Measurements from ENCODE around the gene ERVW-1.

Gene ERVW-1

GRCh38 chr7:92432299-92432946 is 45.3 kb downstream of the ERVW-1 start:
- no peak overlapping the region for H3K4me3 ChIP-seq (IDR thresholded peaks at IDR 0.05; ENCODE audit: insufficient read depth, low read depth, low read length)
- H3K4me2 ChIP-seq = no peak overlapping the region
- H3K79me2 ChIP-seq (ENCODE audit: insufficient read depth, low read depth) = no peaks in the 10 kb centered on the region
- TF ChIP-seq, protein P1, sequence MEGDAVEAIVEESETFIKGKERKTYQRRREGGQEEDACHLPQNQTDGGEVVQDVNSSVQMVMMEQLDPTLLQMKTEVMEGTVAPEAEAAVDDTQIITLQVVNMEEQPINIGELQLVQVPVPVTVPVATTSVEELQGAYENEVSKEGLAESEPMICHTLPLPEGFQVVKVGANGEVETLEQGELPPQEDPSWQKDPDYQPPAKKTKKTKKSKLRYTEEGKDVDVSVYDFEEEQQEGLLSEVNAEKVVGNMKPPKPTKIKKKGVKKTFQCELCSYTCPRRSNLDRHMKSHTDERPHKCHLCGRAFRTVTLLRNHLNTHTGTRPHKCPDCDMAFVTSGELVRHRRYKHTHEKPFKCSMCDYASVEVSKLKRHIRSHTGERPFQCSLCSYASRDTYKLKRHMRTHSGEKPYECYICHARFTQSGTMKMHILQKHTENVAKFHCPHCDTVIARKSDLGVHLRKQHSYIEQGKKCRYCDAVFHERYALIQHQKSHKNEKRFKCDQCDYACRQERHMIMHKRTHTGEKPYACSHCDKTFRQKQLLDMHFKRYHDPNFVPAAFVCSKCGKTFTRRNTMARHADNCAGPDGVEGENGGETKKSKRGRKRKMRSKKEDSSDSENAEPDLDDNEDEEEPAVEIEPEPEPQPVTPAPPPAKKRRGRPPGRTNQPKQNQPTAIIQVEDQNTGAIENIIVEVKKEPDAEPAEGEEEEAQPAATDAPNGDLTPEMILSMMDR (conservative IDR thresholded peaks at IDR 0.05; ENCODE audit: low read depth, low read length) = no peak
- no peak overlapping the region for H3K9ac ChIP-seq
- H2AFZ ChIP-seq (ENCODE audit: low read depth) = no peak overlapping the region
- no peaks in the 10 kb centered on the region for H3K27me3 ChIP-seq (ENCODE audit: insufficient read depth, low read depth)
- H3K36me3 ChIP-seq (ENCODE audit: insufficient read depth) = no peaks in the 10 kb centered on the region
- no peaks in the 10 kb centered on the region for H4K20me1 ChIP-seq (ENCODE audit: insufficient read depth)
- H3K27ac ChIP-seq = no peak overlapping the region
- H3K4me1 ChIP-seq (ENCODE audit: low read depth, poor library complexity, severe bottlenecking) = no peaks in the 10 kb centered on the region

DNA sequence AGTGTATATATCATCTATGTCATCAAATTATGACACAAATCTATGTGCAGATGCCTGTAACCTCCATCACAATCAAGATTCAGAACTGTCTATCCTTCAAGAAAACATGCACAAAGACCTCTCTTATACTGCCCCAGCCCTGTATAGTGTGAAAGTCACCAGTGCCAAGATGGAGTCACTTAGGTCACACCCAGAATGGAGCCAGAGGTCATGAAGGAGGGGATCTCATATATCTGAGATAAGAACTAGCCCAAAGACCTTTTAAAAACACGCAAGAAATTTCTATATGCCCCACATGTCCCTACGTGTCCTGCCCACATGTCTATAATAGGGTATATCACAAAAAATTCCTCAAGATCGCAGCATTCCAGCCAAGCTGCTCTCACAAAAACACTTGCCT is 50.6 kb downstream of the ERVW-1 start:
- Histone ChIP-seq H4K20me1 (ENCODE audit: insufficient read depth) (no peaks in the 10 kb centered on the region), H3K4me3 (IDR thresholded peaks at IDR 0.05; ENCODE audit: insufficient read depth, low read depth, low read length) (no peak overlapping the region), H3K79me2 (ENCODE audit: insufficient read depth, low read depth) (no peaks in the 10 kb centered on the region), H3K4me1 (ENCODE audit: low read depth, poor library complexity, severe bottlenecking) (peaks cover 10% of the 10 kb centered on the region), H2AFZ (ENCODE audit: low read depth) (no peak overlapping the region), H3K27me3 (ENCODE audit: insufficient read depth, low read depth) (no peaks in the 10 kb centered on the region), H3K27ac (no peak overlapping the region), H3K9ac (no peak overlapping the region), H3K4me2 (no peak overlapping the region), H3K36me3 (ENCODE audit: insufficient read depth) (no peaks in the 10 kb centered on the region)
- TF ChIP-seq, protein P1 (conservative IDR thresholded peaks at IDR 0.05; ENCODE audit: low read depth, low read length) = no peak

DNA sequence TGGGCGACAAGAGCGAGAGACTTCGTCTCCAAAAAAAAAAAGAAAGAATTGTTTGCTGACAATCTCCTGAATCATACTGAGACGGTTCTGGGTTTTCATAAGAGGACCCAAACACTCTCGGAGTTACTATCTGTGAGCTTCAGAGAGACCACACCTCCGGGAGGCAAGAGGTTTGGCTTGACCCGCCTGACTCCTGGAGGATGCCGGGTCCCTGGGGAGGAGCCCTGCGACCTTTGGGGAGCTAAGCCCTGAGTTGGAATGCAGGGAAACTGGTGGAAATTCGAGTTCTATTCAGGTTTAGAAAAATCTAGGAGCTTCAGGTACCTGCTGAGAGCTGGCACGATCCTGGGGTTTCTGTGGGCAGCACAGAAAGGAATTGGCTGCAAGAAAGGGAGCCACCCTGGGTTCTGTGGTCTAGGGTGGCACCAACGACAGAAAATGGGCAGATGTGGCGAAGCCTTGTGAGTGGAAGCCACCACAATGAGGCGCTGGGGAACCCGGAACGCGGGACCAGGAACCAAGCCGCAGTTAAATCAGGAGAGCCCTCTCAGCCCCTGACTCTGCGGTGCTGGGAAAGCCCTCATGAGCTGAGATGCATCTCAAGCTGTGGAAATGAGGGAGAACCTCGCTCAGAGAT is 52.3 kb downstream of the ERVW-1 start:
- H4K20me1 ChIP-seq (ENCODE audit: insufficient read depth) = no peaks in the 10 kb centered on the region
- no peak overlapping the region for H3K4me3 ChIP-seq (IDR thresholded peaks at IDR 0.05; ENCODE audit: insufficient read depth, low read depth, low read length)
- TF ChIP-seq, protein P1 (conservative IDR thresholded peaks at IDR 0.05; ENCODE audit: low read depth, low read length) = no peak
- H3K27ac ChIP-seq = no peak overlapping the region
- no peaks in the 10 kb centered on the region for H3K79me2 ChIP-seq (ENCODE audit: insufficient read depth, low read depth)
- no peaks in the 10 kb centered on the region for H3K36me3 ChIP-seq (ENCODE audit: insufficient read depth)
- no peaks in the 10 kb centered on the region for H3K27me3 ChIP-seq (ENCODE audit: insufficient read depth, low read depth)
- no peak overlapping the region for H3K4me2 ChIP-seq
- H3K9ac ChIP-seq = no peak overlapping the region
- peak overlapping the region; percentile 91; the same call in 1 of the 2 replicates for H2AFZ ChIP-seq (ENCODE audit: low read depth)
- peaks cover 10% of the 10 kb centered on the region for H3K4me1 ChIP-seq (ENCODE audit: low read depth, poor library complexity, severe bottlenecking)

GRCh38 chr7:92423710-92424131 is 54.0 kb downstream of the ERVW-1 start:
- TF ChIP-seq, protein P1 (conservative IDR thresholded peaks at IDR 0.05; ENCODE audit: low read depth, low read length) = no peak
- no peak overlapping the region for H3K4me3 ChIP-seq (IDR thresholded peaks at IDR 0.05; ENCODE audit: insufficient read depth, low read depth, low read length)
- no peaks in the 10 kb centered on the region for H4K20me1 ChIP-seq (ENCODE audit: insufficient read depth)
- no peaks in the 10 kb centered on the region for H3K27me3 ChIP-seq (ENCODE audit: insufficient read depth, low read depth)
- peak overlapping the region; percentile 91 for H2AFZ ChIP-seq (ENCODE audit: low read depth)
- no peaks in the 10 kb centered on the region for H3K79me2 ChIP-seq (ENCODE audit: insufficient read depth, low read depth)
- H3K9ac ChIP-seq = no peak overlapping the region
- H3K36me3 ChIP-seq (ENCODE audit: insufficient read depth) = no peaks in the 10 kb centered on the region
- no peak overlapping the region for H3K27ac ChIP-seq
- H3K4me1 ChIP-seq (ENCODE audit: low read depth, poor library complexity, severe bottlenecking) = peaks cover 10% of the 10 kb centered on the region
- H3K4me2 ChIP-seq = peak overlapping the region; percentile 74; the same call in 1 of the 2 replicates

Measured in KMS-11 (cell line).